GM12878 (cell line): ENCODE measurements around the gene TADA3. TPM values are rescaled to one million over a fixed set of nuclear protein-coding genes. Genes with fewer than 3 reads are reported as not detected.

Source experiments
- CEBPB ChIP-seq, 2 experiments: fragments of 150-350 bp in 1 of 2; IDR thresholded peaks; 2 replicates each; pipeline ENCODE4 v1.6.1; 2012 to 2014; ENCODE audit warnings: low read depth in 2 of 2, low read length in 2 of 2, borderline replicate concordance in 1 of 2, inconsistent platforms in 1 of 2
- EED ChIP-seq: sonication (generic); IDR thresholded peaks from 2 replicates; pipeline ENCODE4 v1.6.1; 2016; ENCODE audit warnings: antibody characterized with exemption, low read depth
- IRF3 ChIP-seq: fragments of 450-650 bp; IDR thresholded peaks from 2 replicates; pipeline ENCODE4 v1.6.1; 2014; ENCODE audit warnings: mild to moderate bottlenecking
- NFYA ChIP-seq: IDR thresholded peaks from 2 replicates; pipeline ENCODE4 v1.6.1; 2011; ENCODE audit warnings: low read depth, mild to moderate bottlenecking, low read length, improper control_type of control experiment, borderline replicate concordance
- PKNOX1 ChIP-seq: fragments of 450-650 bp; IDR thresholded peaks from 2 replicates; pipeline ENCODE4 v1.6.1; 2016; ENCODE audit warnings: mild to moderate bottlenecking
- POLR2AphosphoS2 ChIP-seq: IDR thresholded peaks from 2 replicates; pipeline ENCODE4 v1.6.1; 2011; ENCODE audit warnings: low read depth, mild to moderate bottlenecking, low read length, improper control_type of control experiment, moderate library complexity
- POU2F2 ChIP-seq: IDR thresholded peaks from 3 replicates; pipeline ENCODE4 v1.6.1; 2011; ENCODE audit warnings: low read depth, mild to moderate bottlenecking, low read length, borderline replicate concordance
- RUNX3 ChIP-seq: IDR thresholded peaks from 2 replicates; pipeline ENCODE4 v1.6.1; 2012; ENCODE audit warnings: low read length, inconsistent platforms
- SREBF2 ChIP-seq: IDR thresholded peaks from 2 replicates; pipeline ENCODE4 v1.6.1; 2012; ENCODE audit warnings: mild to moderate bottlenecking, low read length
- ZBTB11 ChIP-seq: fragments of 450-650 bp; formaldehyde crosslinking; IDR thresholded peaks from 2 replicates; pipeline ENCODE4 v1.5.0; 2022; ENCODE audit warnings: mild to moderate bottlenecking, missing genetic modification characterization
- polyA plus RNA-seq, 11 experiments: library from polyadenylated mRNA; depleted of rRNA in 4 of 11; unstranded in 6 of 11; stranded (reverse) in 5 of 11; fragments of >200 nt; fragmentation: Nextera tagmentation in 4 of 11; fragmentation: Illumina TruSeq in 1 of 11; extraction: Ambion mirVana in 4 of 11; extraction: Trizol in 1 of 11; gene quantifications; 1 replicate in 1 of 11; 2 replicates in 10 of 11; pipeline versions ENCODE4 v1.2.1 to v1.2.3, GENCODE V29; 2011 to 2016; ENCODE audit warnings: inconsistent platforms in 2 of 11, missing spikeins in 2 of 11, low read depth in 1 of 11
- total RNA-seq, 4 experiments: library from RNA; depleted of rRNA in 3 of 4; stranded (reverse); fragments of >200 nt in 3 of 4; fragmentation: Illumina TruSeq in 1 of 4; extraction: Trizol in 1 of 4; gene quantifications; 2 replicates each; pipeline versions ENCODE4 v1.2.1 to v1.2.3, GENCODE V29; 2013 to 2021

Gene TADA3
- total and polyA plus RNA-seq, 10 of the 15 experiments (the other 5 are each of a cell fraction or from before 2014, with no cell fraction given) = 2.6 to 71.2 (median 51.0) TPM

DNA sequence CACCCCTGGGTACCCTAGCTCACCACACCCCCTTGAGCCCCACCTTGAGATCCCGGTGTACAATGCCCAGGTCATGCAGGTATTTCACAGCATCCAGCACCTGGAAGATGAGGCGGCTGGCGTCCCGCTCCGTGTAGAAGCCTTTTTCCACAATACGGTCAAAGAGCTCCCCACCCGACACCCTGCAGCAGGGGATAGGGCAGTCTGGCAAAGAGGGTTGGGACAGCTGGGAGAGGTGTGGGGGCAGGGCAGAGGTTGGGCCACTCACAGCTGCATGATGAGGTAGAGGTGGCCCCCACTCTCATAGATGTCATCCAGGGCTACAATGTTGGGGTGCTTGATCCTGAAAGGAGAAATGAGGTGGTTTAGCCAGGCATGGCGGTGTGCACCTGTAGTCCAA is 29.4 kb downstream of the TADA3 start (continued):
- no peak for TF ChIP-seq CEBPB (IDR thresholded peaks at IDR 0.05; ENCODE audit: borderline replicate concordance in 1 of 2, low read depth in 2 of 2, low read length in 2 of 2)
- no peak for TF ChIP-seq ZBTB11 (CRISPR knock-in tag)
- TF ChIP-seq IRF3 = no peak
- no peak for TF ChIP-seq PKNOX1
- no peak for TF ChIP-seq POU2F2
- no peak for TF ChIP-seq NFYA
- TF ChIP-seq POLR2AphosphoS2 = no peak
- TF ChIP-seq RUNX3 = no peak
- no peak for TF ChIP-seq SREBF2
- TF ChIP-seq EED = no peak
